Measurements from ENCODE around the gene SEMA4A. TPM values are rescaled to one million over a fixed set of nuclear protein-coding genes. Genes with fewer than 3 reads are reported as not detected.
A peak's percentile ranks its signal among the peaks of the same experiment; 100 is the strongest.

SEMA4A gene
- total and polyA plus RNA-seq, 9 of the 15 experiments (the other 6 are each of a cell fraction or from before 2014, with no cell fraction given) = 0.04 to 1.7 (median 0.45) TPM

DNA sequence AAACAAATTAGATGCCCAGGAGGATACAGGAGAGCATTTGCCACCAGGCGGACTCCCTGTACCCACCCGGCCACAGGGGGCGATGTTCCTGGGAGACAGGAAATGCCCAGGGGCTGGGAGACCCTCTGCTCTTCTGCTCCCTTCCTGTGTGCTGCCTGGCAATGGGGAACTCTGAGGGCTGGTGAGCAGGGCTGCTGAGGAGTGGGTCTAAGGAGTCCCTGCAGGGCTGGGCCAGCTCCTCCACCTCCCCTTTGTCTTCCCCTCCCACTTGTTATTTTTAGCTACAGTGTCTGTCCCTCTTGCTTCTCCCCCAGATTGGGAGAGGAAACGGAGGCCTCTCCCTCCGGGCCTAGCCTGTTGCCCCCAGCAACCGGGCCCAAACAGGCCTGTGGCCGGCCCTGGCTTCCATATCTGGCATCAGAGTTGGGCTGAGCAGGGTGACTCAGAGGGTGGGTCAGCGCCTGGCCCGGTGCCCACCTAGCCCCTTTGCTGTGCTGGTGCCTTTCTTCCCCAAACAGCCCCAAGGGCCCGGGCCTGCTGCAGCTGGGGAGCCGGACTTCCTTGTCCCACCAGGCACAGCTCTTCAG is 27.2 kb upstream of the SEMA4A start (continued):
- TF ChIP-seq, protein P1, sequence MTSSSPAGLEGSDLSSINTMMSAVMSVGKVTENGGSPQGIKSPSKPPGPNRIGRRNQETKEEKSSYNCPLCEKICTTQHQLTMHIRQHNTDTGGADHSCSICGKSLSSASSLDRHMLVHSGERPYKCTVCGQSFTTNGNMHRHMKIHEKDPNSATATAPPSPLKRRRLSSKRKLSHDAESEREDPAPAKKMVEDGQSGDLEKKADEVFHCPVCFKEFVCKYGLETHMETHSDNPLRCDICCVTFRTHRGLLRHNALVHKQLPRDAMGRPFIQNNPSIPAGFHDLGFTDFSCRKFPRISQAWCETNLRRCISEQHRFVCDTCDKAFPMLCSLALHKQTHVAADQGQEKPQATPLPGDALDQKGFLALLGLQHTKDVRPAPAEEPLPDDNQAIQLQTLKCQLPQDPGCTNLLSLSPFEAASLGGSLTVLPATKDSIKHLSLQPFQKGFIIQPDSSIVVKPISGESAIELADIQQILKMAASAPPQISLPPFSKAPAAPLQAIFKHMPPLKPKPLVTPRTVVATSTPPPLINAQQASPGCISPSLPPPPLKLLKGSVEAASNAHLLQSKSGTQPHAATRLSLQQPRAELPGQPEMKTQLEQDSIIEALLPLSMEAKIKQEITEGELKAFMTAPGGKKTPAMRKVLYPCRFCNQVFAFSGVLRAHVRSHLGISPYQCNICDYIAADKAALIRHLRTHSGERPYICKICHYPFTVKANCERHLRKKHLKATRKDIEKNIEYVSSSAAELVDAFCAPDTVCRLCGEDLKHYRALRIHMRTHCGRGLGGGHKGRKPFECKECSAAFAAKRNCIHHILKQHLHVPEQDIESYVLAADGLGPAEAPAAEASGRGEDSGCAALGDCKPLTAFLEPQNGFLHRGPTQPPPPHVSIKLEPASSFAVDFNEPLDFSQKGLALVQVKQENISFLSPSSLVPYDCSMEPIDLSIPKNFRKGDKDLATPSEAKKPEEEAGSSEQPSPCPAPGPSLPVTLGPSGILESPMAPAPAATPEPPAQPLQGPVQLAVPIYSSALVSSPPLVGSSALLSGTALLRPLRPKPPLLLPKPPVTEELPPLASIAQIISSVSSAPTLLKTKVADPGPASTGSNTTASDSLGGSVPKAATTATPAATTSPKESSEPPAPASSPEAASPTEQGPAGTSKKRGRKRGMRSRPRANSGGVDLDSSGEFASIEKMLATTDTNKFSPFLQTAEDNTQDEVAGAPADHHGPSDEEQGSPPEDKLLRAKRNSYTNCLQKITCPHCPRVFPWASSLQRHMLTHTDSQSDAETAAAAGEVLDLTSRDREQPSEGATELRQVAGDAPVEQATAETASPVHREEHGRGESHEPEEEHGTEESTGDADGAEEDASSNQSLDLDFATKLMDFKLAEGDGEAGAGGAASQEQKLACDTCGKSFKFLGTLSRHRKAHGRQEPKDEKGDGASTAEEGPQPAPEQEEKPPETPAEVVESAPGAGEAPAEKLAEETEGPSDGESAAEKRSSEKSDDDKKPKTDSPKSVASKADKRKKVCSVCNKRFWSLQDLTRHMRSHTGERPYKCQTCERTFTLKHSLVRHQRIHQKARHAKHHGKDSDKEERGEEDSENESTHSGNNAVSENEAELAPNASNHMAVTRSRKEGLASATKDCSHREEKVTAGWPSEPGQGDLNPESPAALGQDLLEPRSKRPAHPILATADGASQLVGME (CRISPR knock-in tag; IDR thresholded peaks at IDR 0.05) = no peak
- TF ChIP-seq SPI1 (IDR thresholded peaks at IDR 0.05; ENCODE audit: borderline replicate concordance, low read depth, low read length) (no peak), ZBED1 (IDR thresholded peaks at IDR 0.05) (no peak), SRSF1 (IDR thresholded peaks at IDR 0.05; ENCODE audit: low read depth, low read length) (no peak), MAZ (CRISPR knock-in tag; conservative IDR thresholded peaks at IDR 0.05 in 1 of 2, IDR thresholded peaks at IDR 0.05 in 1 of 2) (0 out of 4 replicates have a peak, but pooled peaks of 1 of the 2 experiments have one; percentile 57), EZH2 (IDR thresholded peaks at IDR 0.05; ENCODE audit: borderline replicate concordance, low read depth, low read length) (no peak), PHF20 (IDR thresholded peaks at IDR 0.05; ENCODE audit: partially characterized antibody) (peak; percentile 46)
- TF ChIP-seq, protein P2, sequence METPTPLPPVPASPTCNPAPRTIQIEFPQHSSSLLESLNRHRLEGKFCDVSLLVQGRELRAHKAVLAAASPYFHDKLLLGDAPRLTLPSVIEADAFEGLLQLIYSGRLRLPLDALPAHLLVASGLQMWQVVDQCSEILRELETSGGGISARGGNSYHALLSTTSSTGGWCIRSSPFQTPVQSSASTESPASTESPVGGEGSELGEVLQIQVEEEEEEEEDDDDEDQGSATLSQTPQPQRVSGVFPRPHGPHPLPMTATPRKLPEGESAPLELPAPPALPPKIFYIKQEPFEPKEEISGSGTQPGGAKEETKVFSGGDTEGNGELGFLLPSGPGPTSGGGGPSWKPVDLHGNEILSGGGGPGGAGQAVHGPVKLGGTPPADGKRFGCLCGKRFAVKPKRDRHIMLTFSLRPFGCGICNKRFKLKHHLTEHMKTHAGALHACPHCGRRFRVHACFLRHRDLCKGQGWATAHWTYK (CRISPR knock-in tag; IDR thresholded peaks at IDR 0.05) = peak; percentile 28; the same call in 1 of the 2 replicates
- TF ChIP-seq, protein P3, sequence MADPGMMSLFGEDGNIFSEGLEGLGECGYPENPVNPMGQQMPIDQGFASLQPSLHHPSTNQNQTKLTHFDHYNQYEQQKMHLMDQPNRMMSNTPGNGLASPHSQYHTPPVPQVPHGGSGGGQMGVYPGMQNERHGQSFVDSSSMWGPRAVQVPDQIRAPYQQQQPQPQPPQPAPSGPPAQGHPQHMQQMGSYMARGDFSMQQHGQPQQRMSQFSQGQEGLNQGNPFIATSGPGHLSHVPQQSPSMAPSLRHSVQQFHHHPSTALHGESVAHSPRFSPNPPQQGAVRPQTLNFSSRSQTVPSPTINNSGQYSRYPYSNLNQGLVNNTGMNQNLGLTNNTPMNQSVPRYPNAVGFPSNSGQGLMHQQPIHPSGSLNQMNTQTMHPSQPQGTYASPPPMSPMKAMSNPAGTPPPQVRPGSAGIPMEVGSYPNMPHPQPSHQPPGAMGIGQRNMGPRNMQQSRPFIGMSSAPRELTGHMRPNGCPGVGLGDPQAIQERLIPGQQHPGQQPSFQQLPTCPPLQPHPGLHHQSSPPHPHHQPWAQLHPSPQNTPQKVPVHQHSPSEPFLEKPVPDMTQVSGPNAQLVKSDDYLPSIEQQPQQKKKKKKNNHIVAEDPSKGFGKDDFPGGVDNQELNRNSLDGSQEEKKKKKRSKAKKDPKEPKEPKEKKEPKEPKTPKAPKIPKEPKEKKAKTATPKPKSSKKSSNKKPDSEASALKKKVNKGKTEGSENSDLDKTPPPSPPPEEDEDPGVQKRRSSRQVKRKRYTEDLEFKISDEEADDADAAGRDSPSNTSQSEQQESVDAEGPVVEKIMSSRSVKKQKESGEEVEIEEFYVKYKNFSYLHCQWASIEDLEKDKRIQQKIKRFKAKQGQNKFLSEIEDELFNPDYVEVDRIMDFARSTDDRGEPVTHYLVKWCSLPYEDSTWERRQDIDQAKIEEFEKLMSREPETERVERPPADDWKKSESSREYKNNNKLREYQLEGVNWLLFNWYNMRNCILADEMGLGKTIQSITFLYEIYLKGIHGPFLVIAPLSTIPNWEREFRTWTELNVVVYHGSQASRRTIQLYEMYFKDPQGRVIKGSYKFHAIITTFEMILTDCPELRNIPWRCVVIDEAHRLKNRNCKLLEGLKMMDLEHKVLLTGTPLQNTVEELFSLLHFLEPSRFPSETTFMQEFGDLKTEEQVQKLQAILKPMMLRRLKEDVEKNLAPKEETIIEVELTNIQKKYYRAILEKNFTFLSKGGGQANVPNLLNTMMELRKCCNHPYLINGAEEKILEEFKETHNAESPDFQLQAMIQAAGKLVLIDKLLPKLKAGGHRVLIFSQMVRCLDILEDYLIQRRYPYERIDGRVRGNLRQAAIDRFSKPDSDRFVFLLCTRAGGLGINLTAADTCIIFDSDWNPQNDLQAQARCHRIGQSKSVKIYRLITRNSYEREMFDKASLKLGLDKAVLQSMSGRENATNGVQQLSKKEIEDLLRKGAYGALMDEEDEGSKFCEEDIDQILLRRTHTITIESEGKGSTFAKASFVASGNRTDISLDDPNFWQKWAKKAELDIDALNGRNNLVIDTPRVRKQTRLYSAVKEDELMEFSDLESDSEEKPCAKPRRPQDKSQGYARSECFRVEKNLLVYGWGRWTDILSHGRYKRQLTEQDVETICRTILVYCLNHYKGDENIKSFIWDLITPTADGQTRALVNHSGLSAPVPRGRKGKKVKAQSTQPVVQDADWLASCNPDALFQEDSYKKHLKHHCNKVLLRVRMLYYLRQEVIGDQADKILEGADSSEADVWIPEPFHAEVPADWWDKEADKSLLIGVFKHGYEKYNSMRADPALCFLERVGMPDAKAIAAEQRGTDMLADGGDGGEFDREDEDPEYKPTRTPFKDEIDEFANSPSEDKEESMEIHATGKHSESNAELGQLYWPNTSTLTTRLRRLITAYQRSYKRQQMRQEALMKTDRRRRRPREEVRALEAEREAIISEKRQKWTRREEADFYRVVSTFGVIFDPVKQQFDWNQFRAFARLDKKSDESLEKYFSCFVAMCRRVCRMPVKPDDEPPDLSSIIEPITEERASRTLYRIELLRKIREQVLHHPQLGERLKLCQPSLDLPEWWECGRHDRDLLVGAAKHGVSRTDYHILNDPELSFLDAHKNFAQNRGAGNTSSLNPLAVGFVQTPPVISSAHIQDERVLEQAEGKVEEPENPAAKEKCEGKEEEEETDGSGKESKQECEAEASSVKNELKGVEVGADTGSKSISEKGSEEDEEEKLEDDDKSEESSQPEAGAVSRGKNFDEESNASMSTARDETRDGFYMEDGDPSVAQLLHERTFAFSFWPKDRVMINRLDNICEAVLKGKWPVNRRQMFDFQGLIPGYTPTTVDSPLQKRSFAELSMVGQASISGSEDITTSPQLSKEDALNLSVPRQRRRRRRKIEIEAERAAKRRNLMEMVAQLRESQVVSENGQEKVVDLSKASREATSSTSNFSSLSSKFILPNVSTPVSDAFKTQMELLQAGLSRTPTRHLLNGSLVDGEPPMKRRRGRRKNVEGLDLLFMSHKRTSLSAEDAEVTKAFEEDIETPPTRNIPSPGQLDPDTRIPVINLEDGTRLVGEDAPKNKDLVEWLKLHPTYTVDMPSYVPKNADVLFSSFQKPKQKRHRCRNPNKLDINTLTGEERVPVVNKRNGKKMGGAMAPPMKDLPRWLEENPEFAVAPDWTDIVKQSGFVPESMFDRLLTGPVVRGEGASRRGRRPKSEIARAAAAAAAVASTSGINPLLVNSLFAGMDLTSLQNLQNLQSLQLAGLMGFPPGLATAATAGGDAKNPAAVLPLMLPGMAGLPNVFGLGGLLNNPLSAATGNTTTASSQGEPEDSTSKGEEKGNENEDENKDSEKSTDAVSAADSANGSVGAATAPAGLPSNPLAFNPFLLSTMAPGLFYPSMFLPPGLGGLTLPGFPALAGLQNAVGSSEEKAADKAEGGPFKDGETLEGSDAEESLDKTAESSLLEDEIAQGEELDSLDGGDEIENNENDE (IDR thresholded peaks at IDR 0.05; ENCODE audit: low read depth, low read length) = no peak
